ENCODE results near the gene CYP2E1. TPM values are rescaled to one million over a fixed set of nuclear protein-coding genes. Genes with fewer than 3 reads are reported as not detected.

The CYP2E1 gene
- total RNA-seq, 1 donor from 2014 or later, result 0.36 TPM

DNA sequence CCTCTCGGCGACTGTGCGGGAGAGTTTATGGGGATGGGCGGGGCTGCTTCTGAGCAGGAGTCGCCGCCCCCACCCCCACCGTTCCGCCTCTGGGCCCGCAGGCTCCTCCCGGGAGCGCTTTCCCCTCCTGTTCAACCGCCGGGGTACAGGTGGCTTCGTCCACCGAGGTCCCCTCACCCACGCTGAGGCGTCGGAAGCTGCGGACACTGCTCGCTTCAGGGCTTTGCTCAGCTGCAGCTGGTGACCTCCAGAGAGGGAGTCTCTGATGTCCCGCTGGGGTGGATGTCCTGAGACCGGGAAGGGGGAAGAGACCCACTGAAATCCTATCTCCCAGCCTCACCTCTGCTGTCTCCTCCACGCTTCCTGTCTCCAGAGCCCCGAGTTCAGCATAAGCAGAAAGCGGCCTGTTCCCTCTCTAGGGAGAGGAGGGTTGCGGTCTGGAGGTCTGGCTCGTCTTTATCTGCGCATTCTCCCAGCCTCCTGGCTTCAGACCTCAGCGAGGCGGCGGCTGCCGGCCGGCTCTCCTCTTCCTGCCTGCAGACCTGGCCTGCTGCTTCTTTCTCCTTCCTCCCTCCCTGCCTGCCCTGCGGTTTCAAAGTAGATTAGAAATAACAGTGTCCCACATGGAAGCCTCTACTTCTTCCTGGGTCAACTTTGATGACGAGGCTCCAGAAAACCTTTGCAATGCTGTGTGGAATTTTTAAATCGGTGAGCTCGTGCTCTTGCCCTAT lies 1.8 kb downstream of the CYP2E1 start:
- Mint-ChIP-seq H3K36me3 (no peaks in the 10 kb centered on the region), H3K4me3 (no peak overlapping the region), H3K9me3 (peaks cover 28% of the 10 kb centered on the region), H3K4me1 (no peaks in the 10 kb centered on the region), H3K27ac (no peak overlapping the region), H3K27me3 (ENCODE audit: insufficient read depth, low read depth) (peaks cover 6% of the 10 kb centered on the region)
- Histone ChIP-seq H4K20me1 (ENCODE audit: low read depth) (no peaks in the 10 kb centered on the region), H3K9ac (no peak overlapping the region), H3K27me3 (no peaks in the 10 kb centered on the region), H3K9me3 (ENCODE audit: low read depth) (peaks cover 12% of the 10 kb centered on the region), H3K27ac (no peak overlapping the region), H3K36me3 (no peaks in the 10 kb centered on the region), H3K4me1 (no peaks in the 10 kb centered on the region), H3K79me2 (ENCODE audit: low read depth) (no peaks in the 10 kb centered on the region), H2AFZ (replicated peaks) (no peak overlapping the region), H3K4me2 (no peak overlapping the region), H3F3A (ENCODE audit: low read depth) (no peaks in the 10 kb centered on the region), H3K4me3 (no peak overlapping the region)
- TF ChIP-seq, protein P1, sequence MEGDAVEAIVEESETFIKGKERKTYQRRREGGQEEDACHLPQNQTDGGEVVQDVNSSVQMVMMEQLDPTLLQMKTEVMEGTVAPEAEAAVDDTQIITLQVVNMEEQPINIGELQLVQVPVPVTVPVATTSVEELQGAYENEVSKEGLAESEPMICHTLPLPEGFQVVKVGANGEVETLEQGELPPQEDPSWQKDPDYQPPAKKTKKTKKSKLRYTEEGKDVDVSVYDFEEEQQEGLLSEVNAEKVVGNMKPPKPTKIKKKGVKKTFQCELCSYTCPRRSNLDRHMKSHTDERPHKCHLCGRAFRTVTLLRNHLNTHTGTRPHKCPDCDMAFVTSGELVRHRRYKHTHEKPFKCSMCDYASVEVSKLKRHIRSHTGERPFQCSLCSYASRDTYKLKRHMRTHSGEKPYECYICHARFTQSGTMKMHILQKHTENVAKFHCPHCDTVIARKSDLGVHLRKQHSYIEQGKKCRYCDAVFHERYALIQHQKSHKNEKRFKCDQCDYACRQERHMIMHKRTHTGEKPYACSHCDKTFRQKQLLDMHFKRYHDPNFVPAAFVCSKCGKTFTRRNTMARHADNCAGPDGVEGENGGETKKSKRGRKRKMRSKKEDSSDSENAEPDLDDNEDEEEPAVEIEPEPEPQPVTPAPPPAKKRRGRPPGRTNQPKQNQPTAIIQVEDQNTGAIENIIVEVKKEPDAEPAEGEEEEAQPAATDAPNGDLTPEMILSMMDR (IDR thresholded peaks at IDR 0.05), result no peak
- no peak for TF ChIP-seq EZH2 (IDR thresholded peaks at IDR 0.05)
- no peak for TF ChIP-seq EZH2phosphoT487 (IDR thresholded peaks at IDR 0.05)
- no peak for DNase-seq (ENCODE audit: low spot score)

GRCh38 chr10:133529576-133529946 lies 2.4 kb downstream of the CYP2E1 start:
- Mint-ChIP-seq H3K9me3 (peaks cover 28% of the 10 kb centered on the region), H3K4me1 (no peaks in the 10 kb centered on the region), H3K4me3 (no peak overlapping the region), H3K27me3 (ENCODE audit: insufficient read depth, low read depth) (peaks cover 6% of the 10 kb centered on the region), H3K27ac (no peak overlapping the region), H3K36me3 (no peaks in the 10 kb centered on the region)
- H3K27me3 ChIP-seq, result no peaks in the 10 kb centered on the region
- no peak overlapping the region for H3K4me2 ChIP-seq
- peaks cover 7% of the 10 kb centered on the region for H3K9me3 ChIP-seq (ENCODE audit: low read depth)
- H3K4me3 ChIP-seq, result no peak overlapping the region
- no peaks in the 10 kb centered on the region for H3F3A ChIP-seq (ENCODE audit: low read depth)
- H3K4me1 ChIP-seq, result no peaks in the 10 kb centered on the region
- H3K9ac ChIP-seq, result no peak overlapping the region
- H3K36me3 ChIP-seq, result no peaks in the 10 kb centered on the region
- H3K27ac ChIP-seq, result no peak overlapping the region
- H2AFZ ChIP-seq (replicated peaks), result no peak overlapping the region
- no peak for TF ChIP-seq EZH2 (IDR thresholded peaks at IDR 0.05)
- TF ChIP-seq, protein P1 (IDR thresholded peaks at IDR 0.05), result no peak
- no peak for TF ChIP-seq EZH2phosphoT487 (IDR thresholded peaks at IDR 0.05)
- H4K20me1 ChIP-seq (ENCODE audit: low read depth), result no peaks in the 10 kb centered on the region
- H3K79me2 ChIP-seq (ENCODE audit: low read depth), result no peaks in the 10 kb centered on the region
- no peak for DNase-seq (ENCODE audit: low spot score)

- no peak overlapping the region for H3K4me2 ChIP-seq
- no peaks in the 10 kb centered on the region for H3F3A ChIP-seq (ENCODE audit: low read depth)
- no peak overlapping the region for H3K4me3 ChIP-seq
- H3K9me3 ChIP-seq (ENCODE audit: low read depth), result peaks cover 7% of the 10 kb centered on the region
- no peak overlapping the region for H3K27ac Mint-ChIP-seq
- no peak for DNase-seq (ENCODE audit: low spot score)
- TF ChIP-seq EZH2 (IDR thresholded peaks at IDR 0.05), result no peak
- TF ChIP-seq, protein P1 (IDR thresholded peaks at IDR 0.05), result no peak
- TF ChIP-seq EZH2phosphoT487 (IDR thresholded peaks at IDR 0.05), result no peak
- H3K27me3 ChIP-seq, result no peaks in the 10 kb centered on the region
- no peak overlapping the region for H3K9ac ChIP-seq
- no peaks in the 10 kb centered on the region for H3K4me1 Mint-ChIP-seq
- H3K27ac ChIP-seq, result no peak overlapping the region
- H3K36me3 ChIP-seq, result no peaks in the 10 kb centered on the region
- H2AFZ ChIP-seq (replicated peaks), result no peak overlapping the region
- H3K36me3 Mint-ChIP-seq, result no peaks in the 10 kb centered on the region
- no peaks in the 10 kb centered on the region for H3K79me2 ChIP-seq (ENCODE audit: low read depth)
- no peaks in the 10 kb centered on the region for H3K4me1 ChIP-seq
- peaks cover 6% of the 10 kb centered on the region for H3K27me3 Mint-ChIP-seq (ENCODE audit: insufficient read depth, low read depth)
- peaks cover 28% of the 10 kb centered on the region for H3K9me3 Mint-ChIP-seq
- no peak overlapping the region for H3K4me3 Mint-ChIP-seq
- no peaks in the 10 kb centered on the region for H4K20me1 ChIP-seq (ENCODE audit: low read depth)
These were observed 3.3 kb downstream of the CYP2E1 start for GRCh38 chr10:133530506-133530905.
